Thyroid gland (tissue), 4 donors: ENCODE measurements around the gene TOX3.

Source experiments
- POLR2A ChIP-seq, 2 donors: fragments of 450-650 bp; IDR thresholded peaks; one replicate each; pipeline ENCODE4 v1.6.1; 2017; ENCODE audit warnings: antibody characterized with exemption in 2 of 2, mild to moderate bottlenecking in 2 of 2, moderate library complexity in 1 of 2
- TF ChIP-seq, protein P1 (sequence below), 6 experiments: fragments of 200-600 bp in 3 of 6; fragments of 450-650 bp in 3 of 6; sonication (generic) in 3 of 6; IDR thresholded peaks; one replicate each; pipeline ENCODE4 v1.5.1; 2016 to 2019; ENCODE audit warnings: antibody characterized with exemption in 6 of 6, mild to moderate bottlenecking in 2 of 6, inconsistent platforms in 1 of 6, moderate library complexity in 1 of 6

DNA sequence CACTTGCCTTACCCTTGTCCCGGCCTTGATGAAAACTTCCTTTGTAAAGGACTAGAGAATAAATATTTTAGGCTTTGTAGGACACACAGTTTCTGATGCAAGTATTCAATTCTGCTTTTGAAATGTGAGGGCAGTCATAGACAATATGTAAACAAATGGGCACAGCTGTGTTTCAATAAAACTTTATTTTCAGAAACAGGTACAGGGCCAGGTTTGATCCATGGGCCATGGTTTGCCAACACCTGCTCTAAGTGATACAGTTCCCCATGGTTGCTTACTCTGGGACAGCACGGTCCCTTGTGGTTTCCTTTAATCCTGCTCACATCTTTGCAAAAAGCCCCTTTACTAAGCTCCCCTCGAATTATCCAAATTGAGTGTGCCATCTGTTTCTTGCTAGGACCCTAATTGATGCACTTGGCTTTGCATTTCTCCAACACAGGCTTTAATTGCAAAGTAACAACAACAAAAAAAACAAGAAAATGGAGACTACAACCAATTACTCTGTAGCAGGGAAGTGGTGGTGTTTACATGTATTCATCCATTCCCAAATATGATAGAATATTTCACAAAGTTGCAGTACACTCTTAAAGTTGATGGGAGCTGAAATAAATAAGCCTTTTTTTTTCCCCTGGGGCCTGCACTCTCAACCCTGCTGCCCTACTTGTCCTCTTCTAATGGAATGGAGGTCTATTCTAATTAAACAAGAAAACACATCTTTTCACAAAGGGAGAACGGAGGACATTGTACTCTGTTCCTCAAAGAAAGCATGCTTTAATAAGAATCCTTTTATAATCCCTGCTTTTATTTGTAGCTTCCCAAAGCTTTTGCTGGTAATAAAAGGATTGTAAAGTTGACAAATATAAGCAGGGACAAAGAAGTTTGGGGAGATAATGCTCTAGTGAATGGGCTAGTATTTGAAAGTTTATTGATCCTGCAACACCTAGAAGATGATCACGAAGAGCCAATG lies 37.7 kb upstream of the TOX3 start:
- TF ChIP-seq, protein P1, sequence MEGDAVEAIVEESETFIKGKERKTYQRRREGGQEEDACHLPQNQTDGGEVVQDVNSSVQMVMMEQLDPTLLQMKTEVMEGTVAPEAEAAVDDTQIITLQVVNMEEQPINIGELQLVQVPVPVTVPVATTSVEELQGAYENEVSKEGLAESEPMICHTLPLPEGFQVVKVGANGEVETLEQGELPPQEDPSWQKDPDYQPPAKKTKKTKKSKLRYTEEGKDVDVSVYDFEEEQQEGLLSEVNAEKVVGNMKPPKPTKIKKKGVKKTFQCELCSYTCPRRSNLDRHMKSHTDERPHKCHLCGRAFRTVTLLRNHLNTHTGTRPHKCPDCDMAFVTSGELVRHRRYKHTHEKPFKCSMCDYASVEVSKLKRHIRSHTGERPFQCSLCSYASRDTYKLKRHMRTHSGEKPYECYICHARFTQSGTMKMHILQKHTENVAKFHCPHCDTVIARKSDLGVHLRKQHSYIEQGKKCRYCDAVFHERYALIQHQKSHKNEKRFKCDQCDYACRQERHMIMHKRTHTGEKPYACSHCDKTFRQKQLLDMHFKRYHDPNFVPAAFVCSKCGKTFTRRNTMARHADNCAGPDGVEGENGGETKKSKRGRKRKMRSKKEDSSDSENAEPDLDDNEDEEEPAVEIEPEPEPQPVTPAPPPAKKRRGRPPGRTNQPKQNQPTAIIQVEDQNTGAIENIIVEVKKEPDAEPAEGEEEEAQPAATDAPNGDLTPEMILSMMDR (IDR thresholded peaks at IDR 0.05), result no peak
- no peak for TF ChIP-seq POLR2A (IDR thresholded peaks at IDR 0.05)
